Measurements from ENCODE around the gene UPK3A. TPM values are rescaled to one million over a fixed set of nuclear protein-coding genes. Genes with fewer than 3 reads are reported as not detected.

The UPK3A gene
- total RNA-seq, 1 donor from 2014 or later: not detected

GRCh38 chr22:45240810-45241631 is 43.7 kb upstream of the UPK3A start, which contains the start of gene KIAA0930:
Gene KIAA0930 (minus strand): TSS chr22:45240894. CDS start chr22:45240703, 191 bp downstream.
- no peaks in the 10 kb centered on the region for H3K27me3 ChIP-seq (ENCODE audit: low read depth)

GRCh38 chr22:45242778-45243191 is 42.0 kb upstream of the UPK3A start:
- no peaks in the 10 kb centered on the region for H3K9me3 ChIP-seq (replicated peaks)
- no peak overlapping the region for H3K4me3 ChIP-seq
- no peak for DNase-seq
- H3K27me3 ChIP-seq (ENCODE audit: low read depth): no peaks in the 10 kb centered on the region
- H3K4me1 ChIP-seq: peaks cover 25% of the 10 kb centered on the region
- TF ChIP-seq CTCF (IDR thresholded peaks at IDR 0.05; ENCODE audit: borderline replicate concordance): no peak
- no peaks in the 10 kb centered on the region for H3K36me3 ChIP-seq
- intact Hi-C loops (cut with micrococcal nuclease): no loop called here
- H3K27ac ChIP-seq (replicated peaks): no peak overlapping the region

More at GRCh38 chr22:45240810-45241631, 43.7 kb upstream of the UPK3A start, which contains the start of gene KIAA0930:
- peak within 1 kb of the TSS; percentile 63 for H3K27ac ChIP-seq (replicated peaks)
- no peak for TF ChIP-seq CTCF (IDR thresholded peaks at IDR 0.05; ENCODE audit: borderline replicate concordance)
- peak within 1 kb of the TSS; percentile 77 for H3K4me3 ChIP-seq
- intact Hi-C loops (cut with micrococcal nuclease): no loop called here
- no peaks in the 10 kb centered on the region for H3K9me3 ChIP-seq (replicated peaks)
- H3K4me1 ChIP-seq: peaks cover 24% of the 10 kb centered on the region
- no peaks in the 10 kb centered on the region for H3K36me3 ChIP-seq
- DNase-seq: peak; percentile 82

GRCh38 chr22:45244916-45245315 is 39.8 kb upstream of the UPK3A start:
- no peaks in the 10 kb centered on the region for H3K36me3 ChIP-seq
- peaks cover 14% of the 10 kb centered on the region for H3K4me1 ChIP-seq
- H3K27me3 ChIP-seq (ENCODE audit: low read depth): no peaks in the 10 kb centered on the region
- no peak overlapping the region for H3K4me3 ChIP-seq
- intact Hi-C loops (cut with micrococcal nuclease): no loop called here
- H3K27ac ChIP-seq (replicated peaks): no peak overlapping the region
- no peaks in the 10 kb centered on the region for H3K9me3 ChIP-seq (replicated peaks)
- TF ChIP-seq CTCF (IDR thresholded peaks at IDR 0.05; ENCODE audit: borderline replicate concordance): no peak
- no peak for DNase-seq

GRCh38 chr22:45246060-45246985 is 38.4 kb upstream of the UPK3A start:
- H3K4me3 ChIP-seq: no peak overlapping the region
- no peaks in the 10 kb centered on the region for H3K36me3 ChIP-seq
- intact Hi-C loops (cut with micrococcal nuclease): no loop called here
- no peak for TF ChIP-seq CTCF (IDR thresholded peaks at IDR 0.05; ENCODE audit: borderline replicate concordance)
- peak overlapping the region; percentile 14 for H3K27ac ChIP-seq (replicated peaks)
- DNase-seq: no peak
- peaks cover 7% of the 10 kb centered on the region for H3K27me3 ChIP-seq (ENCODE audit: low read depth)
- peaks cover 4% of the 10 kb centered on the region for H3K4me1 ChIP-seq
- H3K9me3 ChIP-seq (replicated peaks): no peaks in the 10 kb centered on the region

GRCh38 chr22:45248832-45249561 is 35.8 kb upstream of the UPK3A start:
- intact Hi-C loops (cut with micrococcal nuclease): no loop called here
- TF ChIP-seq CTCF (IDR thresholded peaks at IDR 0.05; ENCODE audit: borderline replicate concordance): no peak

More at GRCh38 chr22:45248832-45249561, 35.8 kb upstream of the UPK3A start:
- DNase-seq: no peak
- Histone ChIP-seq H3K9me3 (replicated peaks) (no peaks in the 10 kb centered on the region), H3K4me3 (no peak overlapping the region), H3K4me1 (peaks cover 4% of the 10 kb centered on the region), H3K27me3 (ENCODE audit: low read depth) (peaks cover 7% of the 10 kb centered on the region), H3K36me3 (no peaks in the 10 kb centered on the region), H3K27ac (replicated peaks) (no peak overlapping the region)

Data from left ventricle myocardium inferior (tissue), 1 donor.